Body of pancreas (tissue), 4 donors: Measurements from ENCODE around the gene SPR. TPM values are rescaled to one million over a fixed set of nuclear protein-coding genes. Genes with fewer than 3 reads are reported as not detected.

Experiments used
- ATAC-seq: fragments of 150-250 bp; one replicate; pipeline ENCODE4 v1.9.1; 2016
- DNase-seq, 4 donors: peaks; one replicate each; pipeline ENCODE4 v3.0.0-alpha.2; 2019
- H3K27ac ChIP-seq, 4 donors: fragments of 200-600 bp; sonication (generic); 1 replicate in 3 of 4; 2 replicates in 1 of 4; pipeline versions ENCODE4 v1.5.1 to v1.6.1; 2016 to 2019; ENCODE audit warnings: mild to moderate bottlenecking in 1 of 4, mixed read lengths in 1 of 4, moderate library complexity in 1 of 4
- H3K27me3 ChIP-seq, 2 donors: fragments of 200-600 bp; sonication (generic); one replicate each; pipeline ENCODE4 v1.6.0; 2016; ENCODE audit warnings: mild to moderate bottlenecking in 1 of 2
- H3K36me3 ChIP-seq, 2 donors: fragments of 200-600 bp; sonication (generic); replicated peaks in 1 of 2; 2 replicates each; pipeline ENCODE4 v1.5.1; 2016; ENCODE audit warnings: low read depth in 2 of 2; ENCODE audit not compliant: insufficient read depth in 1 of 2
- H3K4me1 ChIP-seq: fragments of 200-600 bp; sonication (generic); one replicate; pipeline ENCODE4 v1.6.0; 2016
- H3K4me3 ChIP-seq, 2 donors: fragments of 200-600 bp; sonication (generic); 1 replicate in 1 of 2; 2 replicates in 1 of 2; pipeline ENCODE4 v1.5.1; 2016 to 2019
- H3K9me3 ChIP-seq, 3 donors: fragments of 200-600 bp; sonication (generic); 1 replicate in 2 of 3; 2 replicates in 1 of 3; pipeline ENCODE4 v1.5.1; 2016
- POLR2A ChIP-seq, 3 donors: fragments of 450-650 bp; IDR thresholded peaks; one replicate each; pipeline ENCODE4 v1.6.1; 2016; ENCODE audit warnings: antibody characterized with exemption in 3 of 3, mild to moderate bottlenecking in 2 of 3
- WGBS, 2 donors: methylation state at CpG; one replicate each; pipeline ENCODE4 v1.1.5; 2017; 5-methylcytosine and 5-hydroxymethylcytosine counted together
- intact Hi-C: fragments of 100-400 bp; cut with DNase I; formaldehyde crosslinking; loops from one replicate; pipeline ENCODE4 v1.15.1; 2023
- total RNA-seq, 2 donors: library from RNA; depleted of rRNA; stranded (reverse); fragments of >200 nt; gene quantifications; one replicate each; pipeline ENCODE4 v1.1.0, GENCODE V29; 2016
- TF ChIP-seq, protein P1 (sequence below), 7 experiments: fragments of 450-650 bp in 4 of 7; fragments of 200-600 bp in 3 of 7; sonication (generic) in 3 of 7; IDR thresholded peaks; one replicate each; pipeline ENCODE4 v1.5.1; 2016 to 2019; ENCODE audit warnings: antibody characterized with exemption in 7 of 7

The SPR gene
- total RNA-seq, 2 donors from 2014 or later, result 62.6 to 84.6 TPM

DNA sequence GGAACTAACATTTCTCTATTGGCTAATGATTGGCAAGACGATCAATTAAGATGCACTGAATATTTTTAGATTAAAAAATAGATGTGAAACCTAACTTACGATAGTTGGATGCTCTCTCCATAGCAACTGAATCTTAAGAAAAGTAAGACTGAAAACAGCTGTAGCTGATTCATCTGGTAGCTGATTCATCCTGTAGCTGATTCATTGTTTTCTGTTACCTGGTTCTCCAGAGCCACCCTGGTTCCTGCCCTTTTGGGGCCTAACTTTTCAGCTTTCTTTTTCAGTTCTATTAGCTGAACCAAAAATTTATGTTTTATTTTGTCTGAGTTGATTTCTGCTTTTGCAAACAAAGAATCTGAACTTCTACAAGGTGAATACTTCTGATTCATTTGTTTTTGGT lies 22.7 kb upstream of the SPR start:
- Histone ChIP-seq H3K27me3 (no peaks in the 10 kb centered on the region), H3K4me1 (peaks cover 10% of the 10 kb centered on the region), H3K9me3 (no peaks in the 10 kb centered on the region), H3K4me3 (no peak overlapping the region), H3K36me3 (no peaks in the 10 kb centered on the region), H3K27ac (no peak overlapping the region)
- no peak for ATAC-seq
- 39 to 55% methylated on average over 2 of the region's 2 CpGs for WGBS, 2 donors
- DNase-seq, result no peak
- TF ChIP-seq, protein P1, sequence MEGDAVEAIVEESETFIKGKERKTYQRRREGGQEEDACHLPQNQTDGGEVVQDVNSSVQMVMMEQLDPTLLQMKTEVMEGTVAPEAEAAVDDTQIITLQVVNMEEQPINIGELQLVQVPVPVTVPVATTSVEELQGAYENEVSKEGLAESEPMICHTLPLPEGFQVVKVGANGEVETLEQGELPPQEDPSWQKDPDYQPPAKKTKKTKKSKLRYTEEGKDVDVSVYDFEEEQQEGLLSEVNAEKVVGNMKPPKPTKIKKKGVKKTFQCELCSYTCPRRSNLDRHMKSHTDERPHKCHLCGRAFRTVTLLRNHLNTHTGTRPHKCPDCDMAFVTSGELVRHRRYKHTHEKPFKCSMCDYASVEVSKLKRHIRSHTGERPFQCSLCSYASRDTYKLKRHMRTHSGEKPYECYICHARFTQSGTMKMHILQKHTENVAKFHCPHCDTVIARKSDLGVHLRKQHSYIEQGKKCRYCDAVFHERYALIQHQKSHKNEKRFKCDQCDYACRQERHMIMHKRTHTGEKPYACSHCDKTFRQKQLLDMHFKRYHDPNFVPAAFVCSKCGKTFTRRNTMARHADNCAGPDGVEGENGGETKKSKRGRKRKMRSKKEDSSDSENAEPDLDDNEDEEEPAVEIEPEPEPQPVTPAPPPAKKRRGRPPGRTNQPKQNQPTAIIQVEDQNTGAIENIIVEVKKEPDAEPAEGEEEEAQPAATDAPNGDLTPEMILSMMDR (IDR thresholded peaks at IDR 0.05), result no peak
- no peak for TF ChIP-seq POLR2A (IDR thresholded peaks at IDR 0.05)
- intact Hi-C loops, result no loop called here

- Histone ChIP-seq H3K4me1 (no peaks in the 10 kb centered on the region), H3K4me3 (no peak overlapping the region), H3K27ac (no peak overlapping the region), H3K27me3 (no peaks in the 10 kb centered on the region), H3K36me3 (no peaks in the 10 kb centered on the region), H3K9me3 (no peaks in the 10 kb centered on the region)
- DNase-seq (no peak), ATAC-seq (no peak)
- TF ChIP-seq, protein P1 (IDR thresholded peaks at IDR 0.05), result no peak
- intact Hi-C loops, result no loop called here
- 29 to 69% methylated on average over 1 of the region's 1 CpG for WGBS, 2 donors
These were observed 16.1 kb upstream of the SPR start for GRCh38 chr2:72871060-72871459.

DNA sequence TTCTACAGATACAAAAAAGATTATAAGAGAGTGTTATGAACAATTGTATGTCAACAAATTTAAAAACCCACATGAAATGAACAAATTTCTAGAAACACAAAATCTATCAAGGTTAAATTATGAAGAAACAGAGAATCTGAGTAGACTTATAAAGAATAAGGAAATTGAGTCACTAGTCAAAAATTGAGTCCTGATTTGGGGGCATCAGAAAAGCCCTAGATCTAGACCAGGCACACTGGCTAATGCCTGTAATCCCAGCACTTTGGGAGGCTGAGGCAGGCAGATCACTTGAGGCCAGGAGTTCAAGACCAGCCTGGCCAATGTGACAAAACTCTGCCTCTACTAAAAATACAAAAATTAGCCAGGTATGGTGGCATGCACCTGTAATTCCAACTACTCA lies 15.3 kb upstream of the SPR start:
- Histone ChIP-seq H3K4me3 (no peak overlapping the region), H3K4me1 (no peaks in the 10 kb centered on the region), H3K36me3 (no peaks in the 10 kb centered on the region), H3K9me3 (no peaks in the 10 kb centered on the region), H3K27me3 (no peaks in the 10 kb centered on the region), H3K27ac (no peak overlapping the region)
- TF ChIP-seq, protein P1 (IDR thresholded peaks at IDR 0.05), result no peak
- no peak for TF ChIP-seq POLR2A (IDR thresholded peaks at IDR 0.05)
- intact Hi-C loops, result no loop called here
- ATAC-seq, result no peak
- no peak for DNase-seq

DNA sequence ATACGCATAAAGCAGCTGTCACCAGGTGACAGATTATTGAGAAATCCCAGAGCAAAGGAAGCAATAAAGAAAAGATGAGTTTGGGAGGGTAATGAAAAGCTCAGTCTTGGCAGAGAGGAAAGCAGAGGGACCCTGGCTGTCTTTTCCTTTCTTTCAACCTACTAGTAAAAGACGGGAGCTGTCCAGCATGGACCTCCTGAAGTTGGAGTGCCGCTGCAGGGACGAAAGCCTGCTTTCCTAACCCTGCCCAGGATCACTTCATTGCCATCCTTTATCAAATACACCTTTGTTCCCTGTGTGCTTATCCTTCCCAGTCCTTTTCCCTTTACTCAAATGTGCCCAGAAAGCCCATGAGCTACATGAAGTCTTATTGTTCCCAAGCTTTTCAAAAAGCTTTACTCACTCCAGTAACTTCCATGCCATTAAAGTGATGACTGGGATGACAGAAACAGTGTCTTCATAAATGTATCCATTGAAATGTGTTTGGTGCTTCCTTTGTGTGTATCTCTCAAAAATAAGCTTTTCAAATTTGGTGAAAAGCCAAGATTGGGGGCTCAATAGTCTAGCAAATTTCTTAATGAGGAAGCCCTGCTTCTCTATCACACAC lies 3.7 kb upstream of the SPR start:
- ATAC-seq (no peak), DNase-seq (peak in 1 of 4 donors; percentile 57)
- H3K36me3 ChIP-seq, result no peaks in the 10 kb centered on the region
- intact Hi-C loops, result no loop called here
- no peaks in the 10 kb centered on the region for H3K27me3 ChIP-seq
- H3K9me3 ChIP-seq, result no peaks in the 10 kb centered on the region
- H3K4me3 ChIP-seq, result no peak overlapping the region
- TF ChIP-seq, protein P1 (IDR thresholded peaks at IDR 0.05), result no peak
- 9 to 25% methylated on average over 4 of the region's 4 CpGs for WGBS, 2 donors
- H3K27ac ChIP-seq, result no peak overlapping the region
- peaks cover 16% of the 10 kb centered on the region for H3K4me1 ChIP-seq

DNA sequence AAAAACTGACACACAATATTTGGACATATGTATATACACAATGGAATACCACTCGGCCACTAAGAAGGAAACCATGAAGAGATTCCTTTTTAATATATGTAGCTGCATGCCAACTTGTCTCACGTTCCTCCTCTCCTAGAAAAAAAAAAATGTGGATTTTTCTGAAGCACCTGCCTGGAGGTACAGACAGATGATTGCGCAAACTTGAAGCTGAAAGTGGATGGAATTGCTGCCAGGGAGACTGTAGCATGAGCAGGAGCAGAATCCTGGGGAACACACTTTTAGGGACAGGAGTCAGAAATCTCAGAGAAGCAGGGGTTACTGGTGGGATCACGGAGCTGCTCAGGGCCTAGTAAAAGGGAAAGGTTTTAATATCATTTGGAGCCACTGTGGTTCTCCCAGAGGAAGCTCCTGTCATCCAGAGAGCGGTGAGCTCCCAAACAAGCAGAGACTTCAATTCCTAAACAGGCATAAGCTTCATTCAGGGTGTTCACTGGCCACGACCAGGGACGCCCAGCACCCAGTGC lies 640 bp upstream of the SPR start:
- intact Hi-C loops, result loop anchor here (5.0 kb wide), 1 partner anchor 36 kb away; no protein-coding TSS in a partner anchor
- Histone ChIP-seq H3K27ac (peak overlapping the region; percentile 53 to 97 (median 96)), H3K4me3 (peak overlapping the region in 1 of 2 donors; percentile 30), H3K9me3 (no peaks in the 10 kb centered on the region), H3K27me3 (no peaks in the 10 kb centered on the region), H3K4me1 (peaks cover 39% of the 10 kb centered on the region), H3K36me3 (peaks cover 0 to 1% of the 10 kb centered on the region in 2 donors)
- DNase-seq (no peak), ATAC-seq (no peak)
- WGBS, 2 donors, result 31 to 55% methylated on average over 5 to 7 of the region's 7 CpGs
- no peak for TF ChIP-seq POLR2A (IDR thresholded peaks at IDR 0.05)
- TF ChIP-seq, protein P1 (IDR thresholded peaks at IDR 0.05), result no peak
